Measurements from ENCODE around the gene CENPS. TPM values are rescaled to one million over a fixed set of nuclear protein-coding genes. Genes with fewer than 3 reads are reported as not detected.

Gene CENPS
- total RNA-seq, 1 experiment from 2014 or later, result 20.1 TPM

DNA sequence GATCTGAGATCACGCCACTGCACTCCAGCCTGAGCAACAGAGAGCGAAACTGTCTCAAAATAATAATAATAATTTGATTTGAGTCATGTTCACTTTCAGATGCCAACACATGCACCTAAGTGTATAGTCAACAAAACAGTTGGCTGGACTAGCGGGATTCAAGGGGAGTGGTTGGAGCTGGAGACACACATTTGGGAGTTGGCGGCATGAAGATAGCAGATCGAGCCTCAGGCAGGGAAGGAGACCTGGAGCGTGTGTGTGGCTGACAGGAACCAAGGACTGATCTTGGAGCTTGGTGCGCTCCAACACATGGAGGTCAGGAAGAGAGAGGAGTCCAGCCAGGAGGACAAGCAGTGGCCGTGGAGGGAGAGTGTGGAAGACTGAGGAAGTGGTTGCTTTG is 46.0 kb upstream of the CENPS start:
- Mint-ChIP-seq H3K4me3 (ENCODE audit: unreplicated experiment) (no peak overlapping the region), H3K27ac (ENCODE audit: unreplicated experiment) (no peak overlapping the region), H3K4me1 (ENCODE audit: low read depth, unreplicated experiment) (no peaks in the 10 kb centered on the region), H3K27me3 (ENCODE audit: insufficient read depth, unreplicated experiment) (no peaks in the 10 kb centered on the region), H3K36me3 (ENCODE audit: insufficient read depth, unreplicated experiment) (peaks cover 6% of the 10 kb centered on the region), H3K9me3 (ENCODE audit: unreplicated experiment) (no peaks in the 10 kb centered on the region)
- peaks cover 19% of the 10 kb centered on the region for H3K4me1 ChIP-seq
- no peak for DNase-seq
- TF ChIP-seq CTCF (IDR thresholded peaks at IDR 0.05; ENCODE audit: insufficient read depth in 1 of 2, low read depth in 1 of 2, low read length in 1 of 2, severe bottlenecking in 1 of 2, unreplicated experiment in 1 of 2), result no peak
- intact Hi-C loops (cut with micrococcal nuclease; ENCODE audit: unreplicated experiment), result no loop called here
- BruUV-seq (replicated peaks), result no TSS peak
- CTCF ChIA-PET, result no interaction called here
- H3K9me3 ChIP-seq, result no peaks in the 10 kb centered on the region
- no peaks in the 10 kb centered on the region for H3K27me3 ChIP-seq (replicated peaks; ENCODE audit: control insufficient read depth, insufficient read depth, low read length)
- no peak overlapping the region for H3K4me3 ChIP-seq (ENCODE audit: low read depth, low read length)
- H3K36me3 ChIP-seq (ENCODE audit: control insufficient read depth, insufficient read depth, low read length), result peaks cover 2% of the 10 kb centered on the region; the same call in 1 of the 2 replicates
- POLR2A ChIA-PET, result no interaction called here

- intact Hi-C loops (cut with micrococcal nuclease; ENCODE audit: unreplicated experiment), result no loop called here
- Histone ChIP-seq H3K4me3 (ENCODE audit: low read depth, low read length) (no peak overlapping the region), H3K9me3 (no peaks in the 10 kb centered on the region), H3K36me3 (ENCODE audit: control insufficient read depth, insufficient read depth, low read length) (peaks cover 2% of the 10 kb centered on the region; the same call in 1 of the 2 replicates), H3K27me3 (replicated peaks; ENCODE audit: control insufficient read depth, insufficient read depth, low read length) (no peaks in the 10 kb centered on the region), H3K4me1 (peaks cover 19% of the 10 kb centered on the region)
- TF ChIP-seq CTCF (IDR thresholded peaks at IDR 0.05; ENCODE audit: insufficient read depth in 1 of 2, low read depth in 1 of 2, low read length in 1 of 2, severe bottlenecking in 1 of 2, unreplicated experiment in 1 of 2), result no peak
- Mint-ChIP-seq H3K9me3 (ENCODE audit: unreplicated experiment) (no peaks in the 10 kb centered on the region), H3K36me3 (ENCODE audit: insufficient read depth, unreplicated experiment) (peaks cover 10% of the 10 kb centered on the region), H3K4me3 (ENCODE audit: unreplicated experiment) (no peak overlapping the region), H3K27ac (ENCODE audit: unreplicated experiment) (peak overlapping the region; percentile 84), H3K27me3 (ENCODE audit: insufficient read depth, unreplicated experiment) (no peaks in the 10 kb centered on the region), H3K4me1 (ENCODE audit: low read depth, unreplicated experiment) (no peaks in the 10 kb centered on the region)
- CTCF ChIA-PET, result interaction anchor here (0.6 to 1.5 kb wide), 4 partner anchors 9 to 19 kb away, joined by 3 to 6 read pairs (median 4); partner anchors contain the start of gene PGD
- BruUV-seq (replicated peaks), result no TSS peak
- DNase-seq, result no peak
- POLR2A ChIA-PET, result interaction anchor here (0.6 to 2.2 kb wide), 4 partner anchors 12 to 86 kb away, joined by 3 to 12 read pairs (median 4); partner anchors contain the start of gene PGD
Observed at GRCh38 chr1:10386761-10387676, 43.2 kb upstream of the CENPS start.

- Histone ChIP-seq H3K36me3 (ENCODE audit: control insufficient read depth, insufficient read depth, low read length) (peaks cover 2% of the 10 kb centered on the region; the same call in 1 of the 2 replicates), H3K27me3 (replicated peaks; ENCODE audit: control insufficient read depth, insufficient read depth, low read length) (no peaks in the 10 kb centered on the region), H3K4me1 (peaks cover 19% of the 10 kb centered on the region), H3K9me3 (no peaks in the 10 kb centered on the region), H3K4me3 (ENCODE audit: low read depth, low read length) (no peak overlapping the region)
- Mint-ChIP-seq H3K4me1 (ENCODE audit: low read depth, unreplicated experiment) (no peaks in the 10 kb centered on the region), H3K4me3 (ENCODE audit: unreplicated experiment) (no peak overlapping the region), H3K27ac (ENCODE audit: unreplicated experiment) (peak overlapping the region; percentile 84), H3K27me3 (ENCODE audit: insufficient read depth, unreplicated experiment) (no peaks in the 10 kb centered on the region), H3K9me3 (ENCODE audit: unreplicated experiment) (no peaks in the 10 kb centered on the region), H3K36me3 (ENCODE audit: insufficient read depth, unreplicated experiment) (peaks cover 10% of the 10 kb centered on the region)
- DNase-seq, result peak in 1 of 2 experiments; percentile 27
- intact Hi-C loops (cut with micrococcal nuclease; ENCODE audit: unreplicated experiment), result loop anchor here (1.0 kb wide), 1 partner anchor 10 kb away; no protein-coding TSS in a partner anchor
- TF ChIP-seq CTCF (IDR thresholded peaks at IDR 0.05; ENCODE audit: insufficient read depth in 1 of 2, low read depth in 1 of 2, low read length in 1 of 2, severe bottlenecking in 1 of 2, unreplicated experiment in 1 of 2), result no peak
- ChIA-PET CTCF (interaction anchor here (0.6 to 1.3 kb wide), 5 partner anchors 10 to 234 kb away, joined by 3 to 8 read pairs (median 4); partner anchors contain the start of gene PGD), POLR2A (interaction anchor here (0.6 to 2.2 kb wide), 3 partner anchors 11 to 85 kb away, joined by 3 to 12 read pairs (median 6); partner anchors contain the start of gene PGD)
- no TSS peak for BruUV-seq (replicated peaks)
Observed at GRCh38 chr1:10387677-10388386, 42.4 kb upstream of the CENPS start.
